HepG2 (cell line): ENCODE results near the gene C11orf71. TPM values are rescaled to one million over a fixed set of nuclear protein-coding genes. Genes with fewer than 3 reads are reported as not detected.
A peak's percentile ranks its signal among the peaks of the same experiment; 100 is the strongest.

Experiments used
- KDM3A ChIP-seq: IDR thresholded peaks from 2 replicates; pipeline ENCODE4 v1.6.1; 2018; ENCODE audit warnings: low read depth, missing compliant biosample characterization
- PHF5A ChIP-seq: IDR thresholded peaks from one replicate; pipeline ENCODE4 v1.6.1; 2018; ENCODE audit warnings: low read depth, missing genetic modification reagents; ENCODE audit not compliant: unreplicated experiment
- RXRA ChIP-seq: sonication (generic); formaldehyde crosslinking; IDR thresholded peaks from 2 replicates; pipeline ENCODE4 v1.5.1; 2020; ENCODE audit warnings: missing genetic modification reagents
- SIN3B ChIP-seq: fragments of 150-350 bp; IDR thresholded peaks from 2 replicates; pipeline ENCODE4 v1.6.1; 2014; ENCODE audit warnings: low read length
- SMARCE1 ChIP-seq: fragments of 450-650 bp; IDR thresholded peaks from 2 replicates; pipeline ENCODE4 v1.6.1; 2017; ENCODE audit warnings: borderline replicate concordance
- SMC3 ChIP-seq: IDR thresholded peaks from 2 replicates; pipeline ENCODE4 v1.6.1; 2011; ENCODE audit warnings: low read length, improper control_type of control experiment
- ZMAT3 ChIP-seq: sonication (generic); formaldehyde crosslinking; conservative IDR thresholded peaks from 2 replicates; pipeline ENCODE4 v1.7.0; 2021; ENCODE audit warnings: missing genetic modification reagents
- ZNF230 ChIP-seq: sonication (generic); formaldehyde crosslinking; IDR thresholded peaks from 2 replicates; pipeline ENCODE4 v1.4.0; 2020; ENCODE audit warnings: mild to moderate bottlenecking, missing genetic modification reagents
- ZNF430 ChIP-seq: sonication (generic); formaldehyde crosslinking; IDR thresholded peaks from 2 replicates; pipeline ENCODE4 v1.9.0; 2021; ENCODE audit warnings: mild to moderate bottlenecking, missing genetic modification reagents
- ZSCAN12 ChIP-seq: sonication (generic); formaldehyde crosslinking; IDR thresholded peaks from 2 replicates; pipeline ENCODE4 v1.9.0; 2021; ENCODE audit warnings: mild to moderate bottlenecking, missing genetic modification reagents
- polyA plus RNA-seq, 8 experiments: library from polyadenylated mRNA; depleted of rRNA in 3 of 8; stranded (reverse) in 7 of 8; unstranded in 1 of 8; fragments of >200 nt; fragmentation: Illumina TruSeq in 4 of 8; extraction: Trizol in 4 of 8; gene quantifications; 2 replicates each; pipeline versions ENCODE4 v1.2.1 to v1.2.3, GENCODE V29; 2011 to 2016; ENCODE audit warnings: low read depth in 4 of 8, missing spikeins in 1 of 8, mixed read lengths in 1 of 8; ENCODE audit not compliant: insufficient read depth in 1 of 8
- total RNA-seq, 5 experiments: library from RNA; depleted of rRNA; stranded (reverse); fragments of >200 nt; fragmentation: Illumina TruSeq; extraction: Trizol; gene quantifications; 2 replicates each; pipeline ENCODE4 v1.2.3, GENCODE V29; 2016; ENCODE audit warnings: low read depth in 1 of 5
- TF ChIP-seq, protein P1 (sequence below): sonication (generic); formaldehyde crosslinking; IDR thresholded peaks from 2 replicates; pipeline ENCODE4 v1.5.1; 2020; ENCODE audit warnings: mild to moderate bottlenecking, missing genetic modification reagents, borderline replicate concordance
- TF ChIP-seq, protein P2 (sequence below): sonication (generic); formaldehyde crosslinking; IDR thresholded peaks from 2 replicates; pipeline ENCODE4 v1.8.1; 2023; ENCODE audit warnings: missing genetic modification reagents, mild to moderate bottlenecking, borderline replicate concordance
- TF ChIP-seq, protein P3 (sequence below): sonication (generic); formaldehyde crosslinking; conservative IDR thresholded peaks from 2 replicates; pipeline ENCODE4 v1.4.0; 2020; ENCODE audit warnings: missing genetic modification reagents
- TF ChIP-seq, protein P4 (sequence below): sonication (generic); formaldehyde crosslinking; IDR thresholded peaks from 2 replicates; pipeline ENCODE4 v1.4.0; 2020; ENCODE audit warnings: low read depth, missing genetic modification reagents
- TF ChIP-seq, protein P5 (sequence below): sonication (generic); formaldehyde crosslinking; IDR thresholded peaks from 2 replicates; pipeline ENCODE4 v1.4.0; 2020; ENCODE audit warnings: missing genetic modification reagents

The C11orf71 gene
- total and polyA plus RNA-seq, 2 of the 13 experiments (the other 11 are each of a cell fraction or from before 2014, with no cell fraction given): 7.1 to 7.8 TPM

DNA sequence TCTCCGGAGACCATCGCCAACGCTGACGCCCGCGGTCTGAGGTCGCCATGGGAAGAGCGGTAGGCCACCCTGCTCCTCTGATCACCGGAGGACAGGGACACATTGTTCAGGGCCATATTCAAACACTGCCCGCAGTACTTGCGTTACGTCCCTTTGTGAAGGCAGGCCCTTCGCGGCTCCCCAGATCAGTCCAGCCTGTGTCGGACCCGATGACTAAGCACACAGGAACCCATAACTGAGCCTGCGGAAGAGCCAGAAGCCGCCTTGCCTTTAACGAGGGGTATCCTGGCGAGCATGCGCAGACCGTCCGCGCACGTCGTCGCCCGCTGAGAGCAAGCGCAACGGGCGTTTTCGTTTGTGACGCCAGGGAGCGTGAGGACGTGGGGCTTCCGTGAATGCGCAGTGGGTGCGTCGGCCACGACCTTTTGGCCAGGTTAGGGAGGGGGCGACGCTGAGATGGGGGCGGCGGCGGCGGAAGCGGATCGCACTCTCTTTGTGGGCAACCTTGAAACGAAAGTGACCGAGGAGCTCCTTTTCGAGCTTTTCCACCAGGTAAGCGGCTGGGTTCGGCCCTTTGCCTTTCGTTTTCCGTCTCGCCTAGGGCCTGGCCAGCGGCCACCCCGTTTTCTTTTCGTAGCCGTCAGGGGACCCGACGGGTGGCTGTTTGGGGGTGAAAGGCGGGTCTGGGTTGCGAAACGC is at the start of gene C11orf71, which contains the start of gene RBM7 (continued):
- TF ChIP-seq, protein P1, sequence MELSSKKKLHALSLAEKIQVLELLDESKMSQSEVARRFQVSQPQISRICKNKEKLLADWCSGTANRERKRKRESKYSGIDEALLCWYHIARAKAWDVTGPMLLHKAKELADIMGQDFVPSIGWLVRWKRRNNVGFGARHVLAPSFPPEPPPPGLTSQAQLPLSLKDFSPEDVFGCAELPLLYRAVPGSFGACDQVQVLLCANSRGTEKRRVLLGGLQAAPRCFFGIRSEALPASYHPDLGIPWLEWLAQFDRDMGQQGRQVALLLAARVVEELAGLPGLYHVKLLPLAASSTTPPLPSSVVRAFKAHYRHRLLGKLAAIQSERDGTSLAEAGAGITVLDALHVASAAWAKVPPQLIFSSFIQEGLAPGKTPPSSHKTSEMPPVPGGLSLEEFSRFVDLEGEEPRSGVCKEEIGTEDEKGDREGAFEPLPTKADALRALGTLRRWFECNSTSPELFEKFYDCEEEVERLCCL: peak; percentile 76; the same call in 1 of the 2 replicates
- TF ChIP-seq RXRA (CRISPR knock-in tag): peak; percentile 83
- no peak for TF ChIP-seq ZSCAN12 (CRISPR knock-in tag)
- TF ChIP-seq ZNF230 (CRISPR knock-in tag): peak; percentile 50; the same call in 1 of the 2 replicates
- peak; percentile 86 for TF ChIP-seq ZMAT3 (CRISPR knock-in tag)
- TF ChIP-seq, protein P2, sequence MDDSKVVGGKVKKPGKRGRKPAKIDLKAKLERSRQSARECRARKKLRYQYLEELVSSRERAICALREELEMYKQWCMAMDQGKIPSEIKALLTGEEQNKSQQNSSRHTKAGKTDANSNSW (CRISPR knock-in tag): no peak; the same call in 1 of the 2 replicates
- TF ChIP-seq, protein P3, sequence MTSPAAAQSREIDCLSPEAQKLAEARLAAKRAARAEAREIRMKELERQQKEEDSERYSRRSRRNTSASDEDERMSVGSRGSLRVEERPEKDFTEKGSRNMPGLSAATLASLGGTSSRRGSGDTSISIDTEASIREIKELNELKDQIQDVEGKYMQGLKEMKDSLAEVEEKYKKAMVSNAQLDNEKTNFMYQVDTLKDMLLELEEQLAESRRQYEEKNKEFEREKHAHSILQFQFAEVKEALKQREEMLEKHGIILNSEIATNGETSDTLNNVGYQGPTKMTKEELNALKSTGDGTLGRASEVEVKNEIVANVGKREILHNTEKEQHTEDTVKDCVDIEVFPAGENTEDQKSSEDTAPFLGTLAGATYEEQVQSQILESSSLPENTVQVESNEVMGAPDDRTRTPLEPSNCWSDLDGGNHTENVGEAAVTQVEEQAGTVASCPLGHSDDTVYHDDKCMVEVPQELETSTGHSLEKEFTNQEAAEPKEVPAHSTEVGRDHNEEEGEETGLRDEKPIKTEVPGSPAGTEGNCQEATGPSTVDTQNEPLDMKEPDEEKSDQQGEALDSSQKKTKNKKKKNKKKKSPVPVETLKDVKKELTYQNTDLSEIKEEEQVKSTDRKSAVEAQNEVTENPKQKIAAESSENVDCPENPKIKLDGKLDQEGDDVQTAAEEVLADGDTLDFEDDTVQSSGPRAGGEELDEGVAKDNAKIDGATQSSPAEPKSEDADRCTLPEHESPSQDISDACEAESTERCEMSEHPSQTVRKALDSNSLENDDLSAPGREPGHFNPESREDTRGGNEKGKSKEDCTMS (CRISPR knock-in tag): no peak
- no peak for TF ChIP-seq SMARCE1
- no peak for TF ChIP-seq PHF5A
- TF ChIP-seq, protein P4, sequence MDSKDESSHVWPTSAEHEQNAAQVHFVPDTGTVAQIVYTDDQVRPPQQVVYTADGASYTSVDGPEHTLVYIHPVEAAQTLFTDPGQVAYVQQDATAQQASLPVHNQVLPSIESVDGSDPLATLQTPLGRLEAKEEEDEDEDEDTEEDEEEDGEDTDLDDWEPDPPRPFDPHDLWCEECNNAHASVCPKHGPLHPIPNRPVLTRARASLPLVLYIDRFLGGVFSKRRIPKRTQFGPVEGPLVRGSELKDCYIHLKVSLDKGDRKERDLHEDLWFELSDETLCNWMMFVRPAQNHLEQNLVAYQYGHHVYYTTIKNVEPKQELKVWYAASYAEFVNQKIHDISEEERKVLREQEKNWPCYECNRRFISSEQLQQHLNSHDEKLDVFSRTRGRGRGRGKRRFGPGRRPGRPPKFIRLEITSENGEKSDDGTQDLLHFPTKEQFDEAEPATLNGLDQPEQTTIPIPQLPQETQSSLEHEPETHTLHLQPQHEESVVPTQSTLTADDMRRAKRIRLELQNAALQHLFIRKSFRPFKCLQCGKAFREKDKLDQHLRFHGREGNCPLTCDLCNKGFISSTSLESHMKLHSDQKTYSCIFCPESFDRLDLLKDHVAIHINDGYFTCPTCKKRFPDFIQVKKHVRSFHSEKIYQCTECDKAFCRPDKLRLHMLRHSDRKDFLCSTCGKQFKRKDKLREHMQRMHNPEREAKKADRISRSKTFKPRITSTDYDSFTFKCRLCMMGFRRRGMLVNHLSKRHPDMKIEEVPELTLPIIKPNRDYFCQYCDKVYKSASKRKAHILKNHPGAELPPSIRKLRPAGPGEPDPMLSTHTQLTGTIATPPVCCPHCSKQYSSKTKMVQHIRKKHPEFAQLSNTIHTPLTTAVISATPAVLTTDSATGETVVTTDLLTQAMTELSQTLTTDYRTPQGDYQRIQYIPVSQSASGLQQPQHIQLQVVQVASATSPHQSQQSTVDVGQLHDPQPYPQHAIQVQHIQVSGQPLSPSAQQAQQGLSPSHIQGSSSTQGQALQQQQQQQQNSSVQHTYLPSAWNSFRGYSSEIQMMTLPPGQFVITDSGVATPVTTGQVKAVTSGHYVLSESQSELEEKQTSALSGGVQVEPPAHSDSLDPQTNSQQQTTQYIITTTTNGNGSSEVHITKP (CRISPR knock-in tag): peak; percentile 79
- TF ChIP-seq SMC3: no peak
- TF ChIP-seq SIN3B: no peak
- TF ChIP-seq, protein P5, sequence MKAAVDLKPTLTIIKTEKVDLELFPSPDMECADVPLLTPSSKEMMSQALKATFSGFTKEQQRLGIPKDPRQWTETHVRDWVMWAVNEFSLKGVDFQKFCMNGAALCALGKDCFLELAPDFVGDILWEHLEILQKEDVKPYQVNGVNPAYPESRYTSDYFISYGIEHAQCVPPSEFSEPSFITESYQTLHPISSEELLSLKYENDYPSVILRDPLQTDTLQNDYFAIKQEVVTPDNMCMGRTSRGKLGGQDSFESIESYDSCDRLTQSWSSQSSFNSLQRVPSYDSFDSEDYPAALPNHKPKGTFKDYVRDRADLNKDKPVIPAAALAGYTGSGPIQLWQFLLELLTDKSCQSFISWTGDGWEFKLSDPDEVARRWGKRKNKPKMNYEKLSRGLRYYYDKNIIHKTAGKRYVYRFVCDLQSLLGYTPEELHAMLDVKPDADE: 0 out of 2 replicates have a peak, but pooled peaks have one; percentile 70
- peak; percentile 73 for TF ChIP-seq ZNF430 (CRISPR knock-in tag)
- TF ChIP-seq KDM3A (CRISPR knock-in tag): no peak
